Hindlimb muscle (tissue), 1 donor: Measurements from ENCODE around the gene ORAI2. TPM values are rescaled to one million over a fixed set of nuclear protein-coding genes. Genes with fewer than 3 reads are reported as not detected.
"Not testable (repeated sequence)": the region's sequence is repeated elsewhere in the genome, so short reads cannot be mapped to it uniquely, and the experiment has no call there.

Source experiments
- DNase-seq: peaks from one replicate; pipeline ENCODE4 v3.0.0-alpha.2; 2013
- polyA plus RNA-seq: library from polyadenylated mRNA; unstranded; fragments of 120-200 nt; gene quantifications from one replicate; pipeline ENCODE4 v1.2.1, GENCODE V29; 2013; ENCODE audit not compliant: insufficient read length

Gene ORAI2
- polyA plus RNA-seq, 1 donor = 10.0 TPM

DNA sequence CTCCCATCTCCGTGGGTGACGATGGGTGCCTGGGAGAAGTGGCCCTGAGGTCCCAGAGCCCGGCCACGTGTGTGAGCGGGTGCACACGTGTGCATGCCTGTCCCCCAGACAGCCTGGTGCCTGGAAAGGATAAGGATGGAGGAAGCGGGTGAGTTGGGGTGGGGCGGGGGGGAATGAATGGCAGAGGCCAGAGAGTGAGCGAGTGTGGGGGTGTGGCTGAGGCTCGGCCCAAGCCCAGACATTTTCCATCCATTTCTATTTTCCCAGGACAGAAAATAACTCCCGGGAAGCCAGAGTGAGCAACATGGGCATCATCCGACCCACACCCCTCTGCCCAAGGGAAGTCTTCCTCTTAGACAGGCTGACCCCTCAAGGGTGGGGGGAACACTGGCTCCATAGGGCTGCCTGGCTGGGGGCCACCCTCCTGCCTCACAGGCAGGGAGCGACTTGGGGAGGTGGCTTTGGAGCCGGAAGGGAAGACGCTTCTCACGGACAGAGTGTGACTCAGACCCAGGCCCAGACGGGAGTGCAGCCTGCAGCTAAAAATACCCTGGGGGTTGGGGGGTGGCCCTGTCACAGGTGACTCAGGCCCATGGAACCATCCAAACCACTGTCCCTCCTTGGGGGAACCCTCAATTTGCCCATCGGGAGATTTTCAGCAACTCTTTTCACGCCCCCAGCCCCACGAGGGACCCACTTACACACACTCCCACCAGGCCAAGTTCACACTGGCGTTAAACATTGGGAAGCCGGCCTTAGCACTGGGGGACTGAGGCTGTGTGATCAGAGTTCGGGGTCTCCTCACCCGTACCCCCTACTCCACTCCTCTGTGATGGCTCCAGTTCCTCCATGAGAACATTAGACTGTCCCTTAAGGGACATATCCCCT lies 72.2 kb downstream of the ORAI2 start:
- DNase-seq = not testable (repeated sequence)

Other genes with a start within 250 kb of the ORAI2 start
- gene SH2B2, start 146.7 kb upstream of the ORAI2 start, polyA plus RNA-seq = 22.2 TPM
- gene SPDYE6, start 77.1 kb upstream of the ORAI2 start, polyA plus RNA-seq = 11.5 TPM
- gene PRKRIP1, start 37.2 kb upstream of the ORAI2 start, polyA plus RNA-seq = 30.6 TPM
- gene ALKBH4, start 31.3 kb downstream of the ORAI2 start, polyA plus RNA-seq = 8.9 TPM
- gene LRWD1, start 31.4 kb downstream of the ORAI2 start, polyA plus RNA-seq = 11.7 TPM
- 33.3 TPM for gene POLR2J, start 45.3 kb downstream of the ORAI2 start, polyA plus RNA-seq
- gene RASA4B, start 84.2 kb downstream of the ORAI2 start, polyA plus RNA-seq = 37.1 TPM
- 18.4 TPM for gene UPK3BL2, start 110.1 kb downstream of the ORAI2 start, polyA plus RNA-seq
- 14.8 TPM for gene SPDYE2, start 117.7 kb downstream of the ORAI2 start, polyA plus RNA-seq
- gene POLR2J3, start 139.0 kb downstream of the ORAI2 start, polyA plus RNA-seq = 75.4 TPM
- 82.0 TPM for gene RASA4, start 183.2 kb downstream of the ORAI2 start, polyA plus RNA-seq
- gene UPK3BL1, start 209.2 kb downstream of the ORAI2 start, polyA plus RNA-seq = 30.9 TPM
- gene SPDYE2B, start 216.7 kb downstream of the ORAI2 start, polyA plus RNA-seq = 5.1 TPM
- 6.7 TPM for gene POLR2J2, start 238.1 kb downstream of the ORAI2 start, polyA plus RNA-seq